PC-9 (cell line): Measurements from ENCODE around the gene SMPD3.

Source experiments
- EZH2 ChIP-seq: fragments of 200-600 bp; sonication (generic); IDR thresholded peaks from 2 replicates; pipeline ENCODE4 v1.8.0; 2017; ENCODE audit warnings: antibody characterized with exemption, low read depth
- TF ChIP-seq, protein P1 (sequence below): fragments of 200-600 bp; sonication (generic); conservative IDR thresholded peaks from 2 replicates; pipeline ENCODE4 v1.6.1; 2017; ENCODE audit warnings: mixed run types, antibody characterized with exemption, mild to moderate bottlenecking, moderate library complexity

DNA sequence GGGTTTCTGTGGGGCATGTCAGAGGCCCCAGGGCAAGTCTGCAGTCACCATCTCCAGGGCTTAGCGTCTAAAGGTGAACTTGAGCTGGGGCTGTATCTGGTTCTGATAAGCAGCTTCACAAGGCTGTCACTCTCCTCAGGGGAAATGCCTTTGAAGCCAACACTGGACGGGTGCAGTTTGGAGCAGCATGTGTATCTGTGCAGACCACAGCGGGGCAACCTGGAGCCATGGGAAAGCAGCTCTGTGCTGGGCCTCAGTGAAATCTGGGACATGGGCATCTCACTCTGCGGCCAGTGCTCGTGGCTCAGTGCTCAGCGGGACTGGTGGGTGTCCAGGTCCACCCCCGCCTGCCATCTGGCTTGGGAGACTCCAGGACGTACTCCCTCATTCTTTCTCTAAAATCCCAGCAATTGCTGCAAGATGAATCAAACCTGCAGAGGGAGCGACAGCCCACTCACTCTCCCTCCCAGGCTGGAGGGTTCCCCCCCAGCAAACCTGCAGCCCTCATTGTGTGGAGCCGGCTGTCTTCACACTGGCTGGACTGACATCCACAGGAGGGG is 74.0 kb downstream of the SMPD3 start:
- TF ChIP-seq, protein P1, sequence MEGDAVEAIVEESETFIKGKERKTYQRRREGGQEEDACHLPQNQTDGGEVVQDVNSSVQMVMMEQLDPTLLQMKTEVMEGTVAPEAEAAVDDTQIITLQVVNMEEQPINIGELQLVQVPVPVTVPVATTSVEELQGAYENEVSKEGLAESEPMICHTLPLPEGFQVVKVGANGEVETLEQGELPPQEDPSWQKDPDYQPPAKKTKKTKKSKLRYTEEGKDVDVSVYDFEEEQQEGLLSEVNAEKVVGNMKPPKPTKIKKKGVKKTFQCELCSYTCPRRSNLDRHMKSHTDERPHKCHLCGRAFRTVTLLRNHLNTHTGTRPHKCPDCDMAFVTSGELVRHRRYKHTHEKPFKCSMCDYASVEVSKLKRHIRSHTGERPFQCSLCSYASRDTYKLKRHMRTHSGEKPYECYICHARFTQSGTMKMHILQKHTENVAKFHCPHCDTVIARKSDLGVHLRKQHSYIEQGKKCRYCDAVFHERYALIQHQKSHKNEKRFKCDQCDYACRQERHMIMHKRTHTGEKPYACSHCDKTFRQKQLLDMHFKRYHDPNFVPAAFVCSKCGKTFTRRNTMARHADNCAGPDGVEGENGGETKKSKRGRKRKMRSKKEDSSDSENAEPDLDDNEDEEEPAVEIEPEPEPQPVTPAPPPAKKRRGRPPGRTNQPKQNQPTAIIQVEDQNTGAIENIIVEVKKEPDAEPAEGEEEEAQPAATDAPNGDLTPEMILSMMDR, result no peak
- TF ChIP-seq EZH2, result no peak
